ENCODE data around the gene LTB. TPM values are rescaled to one million over a fixed set of nuclear protein-coding genes. Genes with fewer than 3 reads are reported as not detected.

LTB gene
- total and polyA plus RNA-seq, 9 of the 15 experiments (the other 6 are each of a cell fraction or from before 2014, with no cell fraction given), result 0.07 to 0.51 TPM; not detected in 7

- peak; percentile 74 for TF ChIP-seq CREB1 (IDR thresholded peaks at IDR 0.05)
- TF ChIP-seq CREB1 (CRISPR knock-in tag; IDR thresholded peaks at IDR 0.05), result peak; percentile 89
- no peak for TF ChIP-seq WHSC1 (IDR thresholded peaks at IDR 0.05; ENCODE audit: low read length)
- no peak for TF ChIP-seq XRCC3 (IDR thresholded peaks at IDR 0.05)
- TF ChIP-seq, protein P1, sequence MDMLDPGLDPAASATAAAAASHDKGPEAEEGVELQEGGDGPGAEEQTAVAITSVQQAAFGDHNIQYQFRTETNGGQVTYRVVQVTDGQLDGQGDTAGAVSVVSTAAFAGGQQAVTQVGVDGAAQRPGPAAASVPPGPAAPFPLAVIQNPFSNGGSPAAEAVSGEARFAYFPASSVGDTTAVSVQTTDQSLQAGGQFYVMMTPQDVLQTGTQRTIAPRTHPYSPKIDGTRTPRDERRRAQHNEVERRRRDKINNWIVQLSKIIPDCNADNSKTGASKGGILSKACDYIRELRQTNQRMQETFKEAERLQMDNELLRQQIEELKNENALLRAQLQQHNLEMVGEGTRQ (CRISPR knock-in tag; IDR thresholded peaks at IDR 0.05), result no peak
- TF ChIP-seq POLR2B (IDR thresholded peaks at IDR 0.05; ENCODE audit: low read depth, partially characterized antibody), result peak; percentile 69
- TF ChIP-seq, protein P2, sequence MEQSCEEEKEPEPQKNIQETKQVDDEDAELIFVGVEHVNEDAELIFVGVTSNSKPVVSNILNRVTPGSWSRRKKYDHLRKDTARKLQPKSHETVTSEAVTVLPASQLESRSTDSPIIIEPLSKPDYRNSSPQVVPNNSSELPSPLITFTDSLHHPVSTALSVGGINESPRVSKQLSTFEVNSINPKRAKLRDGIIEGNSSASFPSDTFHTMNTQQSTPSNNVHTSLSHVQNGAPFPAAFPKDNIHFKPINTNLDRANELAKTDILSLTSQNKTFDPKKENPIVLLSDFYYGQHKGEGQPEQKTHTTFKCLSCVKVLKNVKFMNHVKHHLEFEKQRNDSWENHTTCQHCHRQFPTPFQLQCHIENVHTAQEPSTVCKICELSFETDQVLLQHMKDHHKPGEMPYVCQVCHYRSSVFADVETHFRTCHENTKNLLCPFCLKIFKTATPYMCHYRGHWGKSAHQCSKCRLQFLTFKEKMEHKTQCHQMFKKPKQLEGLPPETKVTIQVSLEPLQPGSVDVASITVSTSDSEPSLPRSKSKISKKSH (CRISPR knock-in tag; IDR thresholded peaks at IDR 0.05), result no peak
- TF ChIP-seq BCL6 (CRISPR knock-in tag; IDR thresholded peaks at IDR 0.05), result no peak
- TF ChIP-seq ZNF609 (CRISPR knock-in tag; IDR thresholded peaks at IDR 0.05; ENCODE audit: borderline replicate concordance), result peak; percentile 94; the same call in 1 of the 2 replicates
- TF ChIP-seq ZNF121 (CRISPR knock-in tag; conservative IDR thresholded peaks at IDR 0.05), result no peak
- 0 out of 4 replicates have a peak, but pooled peaks of 1 of the 2 experiments have one; percentile 36 for TF ChIP-seq ZMIZ1 (IDR thresholded peaks at IDR 0.05; ENCODE audit: low read depth in 2 of 2, low read length in 2 of 2)
- no peak for TF ChIP-seq ZFPM2 (CRISPR knock-in tag; IDR thresholded peaks at IDR 0.05)
- no peak for TF ChIP-seq NFYB (IDR thresholded peaks at IDR 0.05; ENCODE audit: extremely low read depth, insufficient read length)
- no peak for TF ChIP-seq ZNF561 (CRISPR knock-in tag; conservative IDR thresholded peaks at IDR 0.05)
- peak; percentile 33 for TF ChIP-seq SMARCE1 (IDR thresholded peaks at IDR 0.05)
- TF ChIP-seq, protein P3, sequence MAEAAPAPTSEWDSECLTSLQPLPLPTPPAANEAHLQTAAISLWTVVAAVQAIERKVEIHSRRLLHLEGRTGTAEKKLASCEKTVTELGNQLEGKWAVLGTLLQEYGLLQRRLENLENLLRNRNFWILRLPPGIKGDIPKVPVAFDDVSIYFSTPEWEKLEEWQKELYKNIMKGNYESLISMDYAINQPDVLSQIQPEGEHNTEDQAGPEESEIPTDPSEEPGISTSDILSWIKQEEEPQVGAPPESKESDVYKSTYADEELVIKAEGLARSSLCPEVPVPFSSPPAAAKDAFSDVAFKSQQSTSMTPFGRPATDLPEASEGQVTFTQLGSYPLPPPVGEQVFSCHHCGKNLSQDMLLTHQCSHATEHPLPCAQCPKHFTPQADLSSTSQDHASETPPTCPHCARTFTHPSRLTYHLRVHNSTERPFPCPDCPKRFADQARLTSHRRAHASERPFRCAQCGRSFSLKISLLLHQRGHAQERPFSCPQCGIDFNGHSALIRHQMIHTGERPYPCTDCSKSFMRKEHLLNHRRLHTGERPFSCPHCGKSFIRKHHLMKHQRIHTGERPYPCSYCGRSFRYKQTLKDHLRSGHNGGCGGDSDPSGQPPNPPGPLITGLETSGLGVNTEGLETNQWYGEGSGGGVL (CRISPR knock-in tag; IDR thresholded peaks at IDR 0.05), result no peak
Measured at GRCh38 chr6:31580807-31581433, 1.3 kb downstream of the LTB start (continued).

Data from K562 (cell line).